ENCODE data around the gene TGFBR3.

TGFBR3 gene

DNA sequence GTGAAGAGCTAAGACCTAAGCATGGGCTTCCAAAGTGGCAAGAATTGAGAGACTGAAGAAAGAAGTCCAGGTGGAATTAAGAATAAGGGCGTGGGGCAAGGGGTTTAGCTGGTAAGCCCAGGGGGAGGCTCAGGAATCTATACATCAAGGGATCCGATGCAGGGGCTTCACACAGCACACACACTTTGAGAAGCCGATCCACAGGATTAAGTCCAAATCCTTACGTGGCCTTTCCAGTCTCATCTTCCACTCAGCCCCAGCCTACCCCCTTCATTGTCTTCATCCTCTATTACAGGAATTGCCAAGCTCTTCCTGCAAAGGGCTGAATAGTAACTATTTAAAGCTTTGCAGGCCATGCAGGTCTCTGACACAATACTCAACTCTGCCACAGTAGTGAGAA, 101.3 kb downstream of the TGFBR3 start:
- no peak overlapping the region for H3K4me3 ChIP-seq (replicated peaks in 1 of 2; ENCODE audit: low read depth in 2 of 2, low read length in 2 of 2)
- no peak for DNase-seq (ENCODE audit: low read depth in 2 of 2)
- TF ChIP-seq, protein P1, sequence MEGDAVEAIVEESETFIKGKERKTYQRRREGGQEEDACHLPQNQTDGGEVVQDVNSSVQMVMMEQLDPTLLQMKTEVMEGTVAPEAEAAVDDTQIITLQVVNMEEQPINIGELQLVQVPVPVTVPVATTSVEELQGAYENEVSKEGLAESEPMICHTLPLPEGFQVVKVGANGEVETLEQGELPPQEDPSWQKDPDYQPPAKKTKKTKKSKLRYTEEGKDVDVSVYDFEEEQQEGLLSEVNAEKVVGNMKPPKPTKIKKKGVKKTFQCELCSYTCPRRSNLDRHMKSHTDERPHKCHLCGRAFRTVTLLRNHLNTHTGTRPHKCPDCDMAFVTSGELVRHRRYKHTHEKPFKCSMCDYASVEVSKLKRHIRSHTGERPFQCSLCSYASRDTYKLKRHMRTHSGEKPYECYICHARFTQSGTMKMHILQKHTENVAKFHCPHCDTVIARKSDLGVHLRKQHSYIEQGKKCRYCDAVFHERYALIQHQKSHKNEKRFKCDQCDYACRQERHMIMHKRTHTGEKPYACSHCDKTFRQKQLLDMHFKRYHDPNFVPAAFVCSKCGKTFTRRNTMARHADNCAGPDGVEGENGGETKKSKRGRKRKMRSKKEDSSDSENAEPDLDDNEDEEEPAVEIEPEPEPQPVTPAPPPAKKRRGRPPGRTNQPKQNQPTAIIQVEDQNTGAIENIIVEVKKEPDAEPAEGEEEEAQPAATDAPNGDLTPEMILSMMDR (IDR thresholded peaks at IDR 0.05; ENCODE audit: low read depth, low read length): no peak

DNA sequence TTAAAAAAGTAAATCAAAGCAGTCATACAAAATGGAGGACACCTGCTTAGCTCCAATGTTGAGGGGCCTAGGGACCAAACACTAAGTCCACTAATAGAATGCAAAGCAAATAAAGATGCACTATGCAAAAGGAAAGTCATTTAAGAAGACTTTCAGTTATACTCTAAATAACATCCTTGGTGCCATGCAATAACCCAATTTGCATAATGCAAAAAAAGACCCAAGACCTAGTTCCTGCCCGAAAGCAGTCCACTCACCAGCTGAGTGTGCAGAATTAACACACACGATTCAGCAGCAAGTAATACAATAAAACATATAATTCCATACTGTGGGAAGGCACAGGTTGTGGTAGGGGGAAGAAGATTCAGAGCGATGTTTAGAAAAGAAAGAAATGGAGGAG, 101.8 kb downstream of the TGFBR3 start:
- no peak overlapping the region for H3K4me3 ChIP-seq (replicated peaks in 1 of 2; ENCODE audit: low read depth in 2 of 2, low read length in 2 of 2)
- no peak for DNase-seq (ENCODE audit: low read depth in 2 of 2)
- TF ChIP-seq, protein P1 (IDR thresholded peaks at IDR 0.05; ENCODE audit: low read depth, low read length): no peak

DNA sequence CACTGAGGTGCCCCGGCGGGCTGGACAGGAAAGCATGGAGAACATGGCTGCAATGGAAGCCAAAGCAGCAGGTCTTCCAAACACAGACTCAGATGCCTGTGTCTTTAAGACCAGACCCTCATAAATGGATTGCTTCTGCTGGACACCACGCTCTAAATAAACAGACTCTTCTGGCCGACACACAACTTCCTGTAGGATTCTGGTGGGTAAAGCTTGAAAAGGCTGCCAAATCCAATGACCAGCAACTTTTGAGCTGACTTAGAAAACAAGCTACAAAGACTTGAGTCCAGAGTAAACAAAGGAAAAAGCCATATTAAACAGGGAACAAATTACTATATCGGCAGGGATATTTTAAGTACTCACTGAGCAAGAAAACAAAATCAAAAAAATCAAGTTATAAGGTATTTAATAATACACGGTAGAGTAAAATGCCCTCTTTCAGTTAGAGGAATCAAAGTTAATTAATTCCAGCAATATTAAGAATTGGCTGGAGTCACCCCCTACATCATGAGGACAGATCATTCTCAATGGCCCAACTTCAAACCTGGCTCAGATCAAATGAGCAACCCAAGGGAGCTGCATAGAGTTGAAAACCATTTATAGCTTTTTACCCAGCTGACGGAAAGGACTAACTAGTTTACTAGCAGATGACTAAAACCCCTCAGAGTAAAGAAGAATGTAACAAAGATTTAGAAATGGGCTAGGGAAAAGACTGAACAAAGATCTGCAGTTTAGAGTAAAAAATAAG, 102.4 kb downstream of the TGFBR3 start:
- no peak overlapping the region for H3K4me3 ChIP-seq (replicated peaks in 1 of 2; ENCODE audit: low read depth in 2 of 2, low read length in 2 of 2)
- DNase-seq (ENCODE audit: low read depth in 2 of 2): peak; percentile 71 to 89
- TF ChIP-seq, protein P1 (IDR thresholded peaks at IDR 0.05; ENCODE audit: low read depth, low read length): no peak

DNA sequence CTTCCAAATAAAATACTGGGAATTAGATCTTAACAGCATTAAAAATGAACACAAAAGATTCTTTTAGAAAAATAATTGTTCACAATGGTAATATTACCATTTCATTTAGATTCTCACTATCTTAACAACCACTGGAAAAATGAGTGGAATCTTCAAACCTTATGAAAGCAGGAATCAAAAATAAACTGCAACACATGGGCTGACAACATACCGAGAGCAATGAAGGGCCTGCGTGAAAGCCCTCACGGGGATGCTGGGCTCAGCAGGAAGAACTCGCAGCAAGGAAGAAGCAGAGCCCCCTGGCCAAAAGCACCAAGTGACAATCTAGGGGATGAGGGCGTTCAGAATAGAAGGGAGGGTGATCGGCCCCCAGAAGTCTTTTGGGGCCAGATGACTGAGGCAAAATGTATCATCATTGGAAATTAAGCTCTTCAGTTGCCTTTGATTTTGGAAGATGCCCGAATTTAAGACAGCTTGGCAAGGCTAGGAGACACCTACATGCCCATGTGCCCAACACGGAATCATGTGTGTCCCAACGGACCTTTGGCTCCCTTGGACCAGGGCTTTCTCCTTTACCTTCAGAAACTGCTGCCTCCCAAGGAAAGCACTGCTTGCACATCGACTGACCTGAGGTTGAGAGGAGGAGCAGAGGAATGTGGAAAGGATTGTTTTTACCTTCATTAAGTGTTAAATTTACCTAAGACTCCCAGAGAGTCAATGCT, 103.9 kb downstream of the TGFBR3 start:
- peak; percentile 27 to 38 for DNase-seq (ENCODE audit: low read depth in 2 of 2)
- no peak overlapping the region for H3K4me3 ChIP-seq (replicated peaks in 1 of 2; ENCODE audit: low read depth in 2 of 2, low read length in 2 of 2)
- TF ChIP-seq, protein P1 (IDR thresholded peaks at IDR 0.05; ENCODE audit: low read depth, low read length): no peak

DNA sequence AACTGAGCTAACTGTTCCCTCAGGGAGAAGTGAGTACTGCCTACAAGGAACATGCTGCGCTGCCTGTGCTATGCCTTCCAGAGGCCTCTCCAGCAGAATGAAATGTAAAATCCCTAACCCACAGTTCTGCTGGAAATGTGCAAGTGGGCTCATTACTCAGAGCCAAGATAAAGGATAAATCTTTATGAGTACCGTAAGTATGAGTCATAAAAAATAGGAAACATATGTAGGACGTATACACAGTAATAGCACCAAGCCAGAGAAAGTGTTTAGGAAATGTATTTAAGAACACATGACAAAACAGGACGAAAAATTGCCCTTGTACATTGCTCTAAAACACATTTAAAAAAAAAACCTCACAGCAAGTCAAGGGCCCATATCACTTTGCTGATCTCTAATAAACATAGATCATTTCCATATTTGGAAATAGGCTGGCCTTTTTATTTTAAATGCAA, 104.6 kb downstream of the TGFBR3 start:
- TF ChIP-seq, protein P1 (IDR thresholded peaks at IDR 0.05; ENCODE audit: low read depth, low read length): no peak
- no peak overlapping the region for H3K4me3 ChIP-seq (replicated peaks in 1 of 2; ENCODE audit: low read depth in 2 of 2, low read length in 2 of 2)
- peak; percentile 76 to 83 for DNase-seq (ENCODE audit: low read depth in 2 of 2)

DNA sequence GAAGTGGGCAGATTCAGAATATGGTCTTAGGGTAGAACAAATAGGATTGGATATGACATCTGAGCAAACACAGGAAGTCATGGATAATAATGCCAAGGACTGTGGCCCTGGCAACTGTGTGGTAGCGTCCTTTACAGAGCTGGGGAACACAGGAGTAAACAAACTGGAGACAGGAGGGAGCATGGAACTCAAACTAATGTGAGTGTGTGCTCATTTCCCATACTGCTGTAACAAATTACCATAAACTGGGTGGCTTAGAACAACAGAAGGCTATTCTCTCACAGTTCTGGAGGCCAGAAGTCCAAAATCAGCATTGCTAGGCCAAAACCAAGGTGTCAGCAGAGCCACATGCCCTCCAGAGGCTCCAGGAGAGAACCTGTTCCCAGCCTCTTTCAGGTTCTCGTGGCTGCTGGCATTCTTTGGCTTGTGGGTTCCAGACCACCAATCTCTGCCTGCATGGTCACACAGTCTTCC, 106.4 kb downstream of the TGFBR3 start:
- TF ChIP-seq, protein P1 (IDR thresholded peaks at IDR 0.05; ENCODE audit: low read depth, low read length): no peak
- DNase-seq (ENCODE audit: low read depth in 2 of 2): no peak
- H3K4me3 ChIP-seq (replicated peaks in 1 of 2; ENCODE audit: low read depth in 2 of 2, low read length in 2 of 2): no peak overlapping the region

Measured in cardiac fibroblast (primary cell).